RWPE1 (cell line): ENCODE measurements around the gene PYROXD2.

Experiments
- CTCF ChIA-PET: fragments of 350-600 bp; sonication (Branson Sonifier 250); formaldehyde crosslinking; extraction: SDS; loops from one replicate; lab custom pipeline; 2021; lab: Yijun Ruan, JAX
- POLR2A ChIA-PET: fragments of 400-600 bp; formaldehyde crosslinking; extraction: SDS; loops from one replicate; lab custom pipeline; 2020; ENCODE audit warnings: antibody characterized with exemption; ENCODE audit not compliant: low non-redundant PET; lab: Yijun Ruan, JAX
- DNase-seq: peaks from one replicate; pipeline ENCODE4 v3.0.0; 2012; ENCODE audit warnings: low spot score
- H3K27ac ChIP-seq: fragments of 450-650 bp; 2 replicates; pipeline ENCODE4 v1.5.1; 2017
- TF ChIP-seq, protein P1 (sequence below): fragments of 450-650 bp; conservative IDR thresholded peaks from 2 replicates; pipeline ENCODE4 v1.5.1; 2017; ENCODE audit warnings: low read depth, mild to moderate bottlenecking

The PYROXD2 gene

DNA sequence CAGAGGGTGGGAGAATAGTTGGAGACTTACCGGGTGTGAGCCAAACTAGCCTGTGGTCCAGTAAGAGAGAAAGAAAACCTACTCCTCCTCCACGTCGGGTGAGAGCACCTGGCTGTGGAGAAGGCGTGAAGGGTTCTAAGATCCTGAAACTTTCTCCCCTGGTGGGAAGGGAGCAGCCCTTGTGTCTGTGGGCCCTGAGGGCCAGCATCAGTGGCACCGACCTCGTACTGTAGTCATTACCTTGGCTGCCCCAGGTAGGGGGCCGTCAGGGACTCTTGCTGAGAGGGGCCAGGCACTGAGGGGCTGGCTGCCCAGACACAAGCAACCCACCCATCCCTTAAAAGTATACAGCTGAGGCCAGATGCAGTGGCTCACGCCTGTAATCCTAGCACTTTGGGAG, 77.5 kb downstream of the PYROXD2 start:
- TF ChIP-seq, protein P1, sequence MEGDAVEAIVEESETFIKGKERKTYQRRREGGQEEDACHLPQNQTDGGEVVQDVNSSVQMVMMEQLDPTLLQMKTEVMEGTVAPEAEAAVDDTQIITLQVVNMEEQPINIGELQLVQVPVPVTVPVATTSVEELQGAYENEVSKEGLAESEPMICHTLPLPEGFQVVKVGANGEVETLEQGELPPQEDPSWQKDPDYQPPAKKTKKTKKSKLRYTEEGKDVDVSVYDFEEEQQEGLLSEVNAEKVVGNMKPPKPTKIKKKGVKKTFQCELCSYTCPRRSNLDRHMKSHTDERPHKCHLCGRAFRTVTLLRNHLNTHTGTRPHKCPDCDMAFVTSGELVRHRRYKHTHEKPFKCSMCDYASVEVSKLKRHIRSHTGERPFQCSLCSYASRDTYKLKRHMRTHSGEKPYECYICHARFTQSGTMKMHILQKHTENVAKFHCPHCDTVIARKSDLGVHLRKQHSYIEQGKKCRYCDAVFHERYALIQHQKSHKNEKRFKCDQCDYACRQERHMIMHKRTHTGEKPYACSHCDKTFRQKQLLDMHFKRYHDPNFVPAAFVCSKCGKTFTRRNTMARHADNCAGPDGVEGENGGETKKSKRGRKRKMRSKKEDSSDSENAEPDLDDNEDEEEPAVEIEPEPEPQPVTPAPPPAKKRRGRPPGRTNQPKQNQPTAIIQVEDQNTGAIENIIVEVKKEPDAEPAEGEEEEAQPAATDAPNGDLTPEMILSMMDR: no peak
- ChIA-PET POLR2A (no interaction called here), CTCF (interaction anchor here (0.6 kb wide), 1 partner anchor 274 kb away, joined by 3 read pairs; no protein-coding TSS in a partner anchor)
- H3K27ac ChIP-seq: no peak overlapping the region
- no peak for DNase-seq
